Retinal pigment epithelial cell (primary cell): Measurements from ENCODE around the gene CDK5R2.

Experiments
- DNase-seq: peaks from one replicate; pipeline ENCODE4 v3.0.0-alpha.2; 2010; ENCODE audit warnings: low read depth
- H3K4me3 ChIP-seq: 2 replicates; pipeline ENCODE4 v1.5.1; 2011; ENCODE audit warnings: mild to moderate bottlenecking, low read length, control low read depth, moderate library complexity
- CTCF ChIP-seq: conservative IDR thresholded peaks from 2 replicates; pipeline ENCODE4 v1.5.1; 2011; ENCODE audit warnings: low read depth, low read length, control low read depth, inconsistent platforms

Gene CDK5R2

GRCh38 chr2:218990052-218990451, 30.6 kb downstream of the CDK5R2 start:
- no peak for TF ChIP-seq CTCF
- no peak for DNase-seq
- no peak overlapping the region for H3K4me3 ChIP-seq

- no peak for TF ChIP-seq CTCF
- H3K4me3 ChIP-seq, result no peak overlapping the region
- DNase-seq, result no peak
Measured at GRCh38 chr2:218990612-218991011, 31.1 kb downstream of the CDK5R2 start.

DNA sequence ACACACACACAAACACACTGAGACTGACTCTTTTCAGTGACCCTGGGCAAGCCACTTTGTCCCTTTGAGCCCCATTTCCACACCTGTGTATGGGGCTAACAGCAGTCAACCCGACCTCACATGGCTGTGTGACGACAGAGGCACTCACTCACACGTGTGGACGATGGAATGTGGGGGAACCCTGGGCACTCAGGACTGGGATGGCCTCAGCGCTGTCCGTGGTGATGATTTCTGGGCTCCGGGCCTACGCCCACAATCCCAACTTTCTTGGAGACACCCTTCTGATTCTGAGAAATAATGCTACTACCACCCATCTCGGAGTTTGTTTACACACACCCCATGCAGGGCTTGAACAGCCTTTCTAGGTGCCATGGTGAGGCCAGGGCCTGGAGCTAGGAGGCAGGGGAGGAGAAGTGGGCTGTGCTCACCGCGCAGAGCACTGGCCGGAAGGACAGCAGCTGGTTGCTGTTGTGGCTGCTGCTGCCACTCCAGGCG, 32.3 kb downstream of the CDK5R2 start:
- DNase-seq, result no peak
- TF ChIP-seq CTCF, result no peak
- H3K4me3 ChIP-seq, result no peak overlapping the region

GRCh38 chr2:218992196-218992595, 32.7 kb downstream of the CDK5R2 start:
- TF ChIP-seq CTCF, result no peak
- DNase-seq, result no peak
- H3K4me3 ChIP-seq, result no peak overlapping the region

DNA sequence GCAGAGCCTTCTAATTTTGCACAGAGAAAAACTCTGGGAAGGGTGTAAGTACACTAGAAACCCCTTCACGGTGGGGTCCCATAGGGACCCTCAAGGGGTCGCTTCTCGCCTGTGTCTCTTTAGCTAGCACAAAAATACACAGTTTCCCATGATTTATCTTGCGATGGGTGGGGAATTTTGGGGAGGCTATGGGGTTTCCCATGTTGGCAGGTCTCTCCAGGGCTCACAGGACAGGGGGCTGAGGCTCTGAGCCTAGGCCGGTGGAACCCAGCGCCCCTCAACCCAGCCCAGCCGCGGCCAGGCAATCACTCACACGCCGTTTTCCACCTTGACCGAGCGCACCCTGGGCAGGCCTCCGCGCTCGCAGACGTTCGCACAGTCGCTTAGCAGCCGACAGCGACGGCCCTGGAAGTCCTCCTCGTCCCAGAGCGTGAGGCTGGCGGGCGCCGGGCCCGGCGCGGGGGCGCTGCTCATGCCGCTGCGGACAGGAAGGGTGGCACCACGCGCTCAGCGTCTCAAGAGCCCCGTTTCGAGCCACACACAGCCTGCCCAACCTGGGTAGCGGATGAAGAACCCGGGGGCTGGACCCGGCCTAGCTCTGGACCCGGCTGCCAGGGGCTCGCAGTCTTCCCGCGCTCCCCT, 33.4 kb downstream of the CDK5R2 start:
- DNase-seq, result no peak
- no peak for TF ChIP-seq CTCF
- H3K4me3 ChIP-seq, result no peak overlapping the region

GRCh38 chr2:218993345-218994315, 34.2 kb downstream of the CDK5R2 start, which contains the start of gene CRYBA2:
CRYBA2 (minus strand) TSS chr2:218993422; CDS start chr2:218993176, 246 bp downstream.
- no peak within 1 kb of the TSS for H3K4me3 ChIP-seq
- no peak for DNase-seq
- TF ChIP-seq CTCF, result no peak
